PC-3 (cell line): ENCODE measurements around the gene PPP1R1B. TPM values are rescaled to one million over a fixed set of nuclear protein-coding genes. Genes with fewer than 3 reads are reported as not detected.
A peak's percentile ranks its signal among the peaks of the same experiment; 100 is the strongest.

Source experiments
- ATAC-seq: fragments of 200-7000 bp; cut with Tn5 transposase; 2 replicates; pipeline ENCODE4 v1.9.1; 2020; ENCODE audit warnings: mild to moderate bottlenecking, moderate library complexity
- BruUV-seq: library from RNA; stranded (reverse); fragments of 400-500 nt; replicated peaks from 2 replicates; lab custom pipeline; 2021; lab: Mats Ljungman, UMichigan
- CTCF ChIA-PET: fragments of 300-600 bp; sonication (Branson Sonifier 250); formaldehyde crosslinking; loops from one replicate; lab custom pipeline; 2022; ENCODE audit warnings: antibody characterized with exemption; lab: Charles Lee
- POLR2A ChIA-PET: fragments of 300-600 bp; sonication (Branson Sonifier 250); formaldehyde crosslinking; loops from one replicate; lab custom pipeline; 2022; ENCODE audit warnings: antibody characterized with exemption; ENCODE audit not compliant: unreplicated experiment; lab: Charles Lee
- DNase-seq: peaks from one replicate; pipeline ENCODE4 v3.0.0-alpha.2; 2015
- H2AFZ ChIP-seq: fragments of 300-600 bp; sonication (generic); 2 replicates; pipeline ENCODE4 v1.6.0; 2016; ENCODE audit warnings: antibody characterized with exemption, low read length
- H3F3A ChIP-seq: fragments of 300-600 bp; sonication (generic); one replicate; pipeline ENCODE4 v1.6.0; 2017; ENCODE audit warnings: antibody characterized with exemption, low read length, control low read depth, mild to moderate bottlenecking; ENCODE audit not compliant: unreplicated experiment
- H3K27ac ChIP-seq: fragments of 300-600 bp; sonication (generic); 2 replicates; pipeline ENCODE4 v1.5.1; 2016; ENCODE audit warnings: mild to moderate bottlenecking, low read length
- H3K27me3 ChIP-seq: fragments of 300-600 bp; sonication (generic); 2 replicates; pipeline ENCODE4 v1.6.1; 2016; ENCODE audit warnings: low read length, mixed read lengths
- H3K36me3 ChIP-seq: fragments of 300-600 bp; sonication (generic); 2 replicates; pipeline ENCODE4 v1.6.1; 2016; ENCODE audit warnings: low read depth, mixed run types, low read length, mixed read lengths
- H3K4me1 ChIP-seq: fragments of 300-600 bp; sonication (generic); 2 replicates; pipeline ENCODE4 v1.5.1; 2016; ENCODE audit warnings: low read length; ENCODE audit not compliant: insufficient read depth
- H3K4me2 ChIP-seq: fragments of 300-600 bp; sonication (generic); 2 replicates; pipeline ENCODE4 v1.6.0; 2016; ENCODE audit warnings: low read length
- H3K4me3 ChIP-seq: fragments of 300-600 bp; sonication (generic); 2 replicates; pipeline ENCODE4 v1.5.1; 2016; ENCODE audit warnings: mild to moderate bottlenecking, low read length, mixed read lengths
- H3K79me2 ChIP-seq: fragments of 300-600 bp; sonication (generic); 2 replicates; pipeline ENCODE4 v1.6.1; 2017; ENCODE audit warnings: low read length, mixed read lengths
- H3K9ac ChIP-seq: fragments of 300-600 bp; sonication (generic); 2 replicates; pipeline ENCODE4 v1.6.0; 2016; ENCODE audit warnings: mild to moderate bottlenecking, low read length
- H3K9me2 ChIP-seq: fragments of 300-600 bp; sonication (generic); replicated peaks from 2 replicates; pipeline ENCODE4 v1.6.1; 2016; ENCODE audit warnings: mixed run types, low read length, mixed read lengths
- H3K9me3 ChIP-seq: fragments of 300-600 bp; sonication (generic); 2 replicates; pipeline ENCODE4 v1.6.1; 2016; ENCODE audit warnings: low read length, mixed read lengths
- H4K20me1 ChIP-seq: fragments of 300-600 bp; sonication (generic); 2 replicates; pipeline ENCODE4 v1.6.1; 2016; ENCODE audit warnings: low read length, mixed read lengths
- EZH2 ChIP-seq: fragments of 300-600 bp; sonication (generic); IDR thresholded peaks from one replicate; pipeline ENCODE4 v1.6.1; 2017; ENCODE audit warnings: antibody characterized with exemption, mild to moderate bottlenecking, low read length; ENCODE audit not compliant: unreplicated experiment
- EZH2phosphoT487 ChIP-seq: fragments of 300-600 bp; sonication (generic); IDR thresholded peaks from 2 replicates; pipeline ENCODE4 v1.6.1; 2018; ENCODE audit warnings: mild to moderate bottlenecking, antibody characterized with exemption, low read length, borderline replicate concordance
- intact Hi-C: fragments of 100-400 bp; cut with micrococcal nuclease; formaldehyde crosslinking; loops from 2 replicates; pipeline ENCODE4 v1.9.0; 2023
- total RNA-seq: library from RNA; depleted of rRNA; stranded (reverse); fragments of >200 nt; gene quantifications from 2 replicates; pipeline ENCODE4 v1.2.3, GENCODE V29; 2014
- TF ChIP-seq, protein P1 (sequence below): fragments of 300-600 bp; sonication (generic); conservative IDR thresholded peaks from 2 replicates; pipeline ENCODE4 v1.5.1; 2017; ENCODE audit warnings: antibody characterized with exemption, low read depth, mild to moderate bottlenecking, low read length

PPP1R1B gene
- total RNA-seq, 1 experiment from 2014 or later: 3.1 TPM

GRCh38 chr17:39667945-39668924 lies 41.5 kb downstream of the PPP1R1B start, which contains the start of gene PNMT:
PNMT (plus strand) TSS chr17:39668453; CDS start chr17:39668476, 23 bp downstream.
- Histone ChIP-seq H3K4me3 (peak within 1 kb of the TSS; percentile 58), H3K27ac (no peak within 1 kb of the TSS), H3K4me1 (peaks cover 4% of the 10 kb centered on the region; the same call in 1 of the 2 replicates), H3K27me3 (no peaks in the 10 kb centered on the region), H3K9me2 (no peaks in the 10 kb centered on the region), H4K20me1 (no peaks in the 10 kb centered on the region), H3K79me2 (no peaks in the 10 kb centered on the region), H3K36me3 (no peaks in the 10 kb centered on the region), H3K4me2 (peak within 1 kb of the TSS; percentile 82), H3K9ac (peak within 1 kb of the TSS; percentile 56), H3K9me3 (no peaks in the 10 kb centered on the region), H2AFZ (peak within 1 kb of the TSS; percentile 72; the same call in 1 of the 2 replicates), H3F3A (no peaks in the 10 kb centered on the region)
- no TSS peak for BruUV-seq
- ATAC-seq (peak; percentile 39; the same call in 1 of the 2 replicates), DNase-seq (peak; percentile 60)
- POLR2A ChIA-PET: interaction anchor here (0.6 kb wide), 1 partner anchor 71 kb away, joined by 3 read pairs; no protein-coding TSS in a partner anchor
- CTCF ChIA-PET: interaction anchor here (0.6 to 0.9 kb wide), 2 partner anchors 47 to 61 kb away, joined by 3 to 6 read pairs; no protein-coding TSS in a partner anchor
- TF ChIP-seq EZH2: no peak
- TF ChIP-seq, protein P1, sequence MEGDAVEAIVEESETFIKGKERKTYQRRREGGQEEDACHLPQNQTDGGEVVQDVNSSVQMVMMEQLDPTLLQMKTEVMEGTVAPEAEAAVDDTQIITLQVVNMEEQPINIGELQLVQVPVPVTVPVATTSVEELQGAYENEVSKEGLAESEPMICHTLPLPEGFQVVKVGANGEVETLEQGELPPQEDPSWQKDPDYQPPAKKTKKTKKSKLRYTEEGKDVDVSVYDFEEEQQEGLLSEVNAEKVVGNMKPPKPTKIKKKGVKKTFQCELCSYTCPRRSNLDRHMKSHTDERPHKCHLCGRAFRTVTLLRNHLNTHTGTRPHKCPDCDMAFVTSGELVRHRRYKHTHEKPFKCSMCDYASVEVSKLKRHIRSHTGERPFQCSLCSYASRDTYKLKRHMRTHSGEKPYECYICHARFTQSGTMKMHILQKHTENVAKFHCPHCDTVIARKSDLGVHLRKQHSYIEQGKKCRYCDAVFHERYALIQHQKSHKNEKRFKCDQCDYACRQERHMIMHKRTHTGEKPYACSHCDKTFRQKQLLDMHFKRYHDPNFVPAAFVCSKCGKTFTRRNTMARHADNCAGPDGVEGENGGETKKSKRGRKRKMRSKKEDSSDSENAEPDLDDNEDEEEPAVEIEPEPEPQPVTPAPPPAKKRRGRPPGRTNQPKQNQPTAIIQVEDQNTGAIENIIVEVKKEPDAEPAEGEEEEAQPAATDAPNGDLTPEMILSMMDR: peak; percentile 70
- TF ChIP-seq EZH2phosphoT487: no peak
- intact Hi-C loops: no loop called here

DNA sequence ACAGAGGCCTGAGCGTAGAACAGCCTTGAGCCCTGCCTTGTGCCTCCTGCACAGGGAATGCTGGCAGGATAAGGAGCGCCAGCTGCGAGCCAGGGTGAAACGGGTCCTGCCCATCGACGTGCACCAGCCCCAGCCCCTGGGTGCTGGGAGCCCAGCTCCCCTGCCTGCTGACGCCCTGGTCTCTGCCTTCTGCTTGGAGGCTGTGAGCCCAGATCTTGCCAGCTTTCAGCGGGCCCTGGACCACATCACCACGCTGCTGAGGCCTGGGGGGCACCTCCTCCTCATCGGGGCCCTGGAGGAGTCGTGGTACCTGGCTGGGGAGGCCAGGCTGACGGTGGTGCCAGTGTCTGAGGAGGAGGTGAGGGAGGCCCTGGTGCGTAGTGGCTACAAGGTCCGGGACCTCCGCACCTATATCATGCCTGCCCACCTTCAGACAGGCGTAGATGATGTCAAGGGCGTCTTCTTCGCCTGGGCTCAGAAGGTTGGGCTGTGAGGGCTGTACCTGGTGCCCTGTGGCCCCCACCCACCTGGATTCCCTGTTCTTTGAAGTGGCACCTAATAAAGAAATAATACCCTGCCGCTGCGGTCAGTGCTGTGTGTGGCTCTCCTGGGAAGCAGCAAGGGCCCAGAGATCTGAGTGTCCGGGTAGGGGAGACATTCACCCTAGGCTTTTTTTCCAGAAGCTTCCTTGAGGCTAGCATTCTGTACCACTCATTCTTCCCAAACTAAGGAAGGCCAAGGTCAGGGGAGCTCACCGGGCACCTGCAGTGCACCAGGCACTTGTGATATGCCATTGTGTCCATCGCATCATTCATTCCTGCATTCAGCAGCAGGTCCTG lies 43.4 kb downstream of the PPP1R1B start:
- Histone ChIP-seq H3K9ac (no peak overlapping the region), H3K4me3 (no peak overlapping the region), H4K20me1 (no peaks in the 10 kb centered on the region), H3K27me3 (no peaks in the 10 kb centered on the region), H3K79me2 (no peaks in the 10 kb centered on the region), H2AFZ (no peak overlapping the region), H3K9me3 (no peaks in the 10 kb centered on the region), H3K36me3 (no peaks in the 10 kb centered on the region), H3K4me2 (no peak overlapping the region), H3K4me1 (peaks cover 11% of the 10 kb centered on the region; the same call in 1 of the 2 replicates), H3F3A (no peaks in the 10 kb centered on the region), H3K27ac (no peak overlapping the region), H3K9me2 (no peaks in the 10 kb centered on the region)
- TF ChIP-seq, protein P1: no peak
- TF ChIP-seq EZH2phosphoT487: no peak
- intact Hi-C loops: no loop called here
- no TSS peak for BruUV-seq
- ATAC-seq: no peak
- no peak for DNase-seq
- POLR2A ChIA-PET: no interaction called here
- CTCF ChIA-PET: interaction anchor here (1.1 kb wide), 1 partner anchor 47 kb away, joined by 4 read pairs; no protein-coding TSS in a partner anchor
